AG10803 (cell line): ENCODE results near the gene CHKA.

Experiments used
- DNase-seq: peaks from one replicate; pipeline ENCODE4 v3.0.0; 2010; ENCODE audit warnings: low read depth
- H3K4me3 ChIP-seq: 2 replicates; pipeline ENCODE4 v1.5.1; 2011; ENCODE audit warnings: mild to moderate bottlenecking, low read length, control low read depth
- CTCF ChIP-seq: conservative IDR thresholded peaks from 2 replicates; pipeline ENCODE4 v1.5.1; 2011; ENCODE audit warnings: mild to moderate bottlenecking, low read length, control low read depth, inconsistent platforms

Gene CHKA

GRCh38 chr11:68137833-68138232 lies 16.6 kb upstream of the CHKA start:
- peak overlapping the region; percentile 26 for H3K4me3 ChIP-seq
- no peak for DNase-seq
- TF ChIP-seq CTCF, result no peak

- no peak for DNase-seq
- TF ChIP-seq CTCF, result no peak
- no peak overlapping the region for H3K4me3 ChIP-seq
Observed at GRCh38 chr11:68136866-68137265, 15.7 kb upstream of the CHKA start.

- no peak overlapping the region for H3K4me3 ChIP-seq
- TF ChIP-seq CTCF, result no peak
- no peak for DNase-seq
Observed at GRCh38 chr11:68135161-68135560, 14.0 kb upstream of the CHKA start.

GRCh38 chr11:68133761-68134160 lies 12.6 kb upstream of the CHKA start:
- DNase-seq, result no peak
- TF ChIP-seq CTCF, result no peak
- H3K4me3 ChIP-seq, result no peak overlapping the region

GRCh38 chr11:68130121-68130520 lies 8.9 kb upstream of the CHKA start:
- H3K4me3 ChIP-seq, result no peak overlapping the region
- no peak for TF ChIP-seq CTCF
- DNase-seq, result no peak

GRCh38 chr11:68128682-68129327 lies 7.6 kb upstream of the CHKA start:
- H3K4me3 ChIP-seq, result peak overlapping the region; percentile 49

More at GRCh38 chr11:68128682-68129327, 7.6 kb upstream of the CHKA start:
- DNase-seq, result peak; percentile 72
- no peak for TF ChIP-seq CTCF
